ENCODE data around the gene PWWP2B.

Gene PWWP2B

DNA sequence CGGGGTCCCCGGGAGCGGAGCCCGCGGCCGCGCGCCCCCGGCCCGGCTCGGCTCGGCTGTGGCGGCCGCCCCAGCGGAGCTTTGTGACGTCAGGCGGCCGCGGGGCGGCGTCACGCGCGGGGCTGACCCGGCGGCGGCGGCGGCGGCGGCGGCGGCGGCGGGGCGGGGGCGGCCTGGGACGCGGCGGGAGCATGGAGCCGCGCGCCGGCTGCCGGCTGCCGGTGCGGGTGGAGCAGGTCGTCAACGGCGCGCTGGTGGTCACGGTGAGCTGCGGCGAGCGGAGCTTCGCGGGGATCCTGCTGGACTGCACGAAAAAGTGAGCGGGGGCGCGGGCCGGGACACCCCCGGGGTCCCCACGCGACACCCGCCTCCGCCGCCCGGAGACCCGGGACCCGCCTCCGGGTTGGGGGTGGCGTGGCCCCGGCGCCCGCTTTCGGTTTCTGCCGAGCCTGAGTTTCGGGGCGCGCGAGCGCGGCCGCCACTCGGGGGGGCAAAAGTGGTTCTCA is at the start of gene PWWP2B:
Gene PWWP2B (plus strand): TSS at position 165 of the 506 bp plus-strand sequence. CDS start 27 bp downstream, at position 192.
- peak; percentile 61 for DNase-seq (ENCODE audit: low read depth)

DNA sequence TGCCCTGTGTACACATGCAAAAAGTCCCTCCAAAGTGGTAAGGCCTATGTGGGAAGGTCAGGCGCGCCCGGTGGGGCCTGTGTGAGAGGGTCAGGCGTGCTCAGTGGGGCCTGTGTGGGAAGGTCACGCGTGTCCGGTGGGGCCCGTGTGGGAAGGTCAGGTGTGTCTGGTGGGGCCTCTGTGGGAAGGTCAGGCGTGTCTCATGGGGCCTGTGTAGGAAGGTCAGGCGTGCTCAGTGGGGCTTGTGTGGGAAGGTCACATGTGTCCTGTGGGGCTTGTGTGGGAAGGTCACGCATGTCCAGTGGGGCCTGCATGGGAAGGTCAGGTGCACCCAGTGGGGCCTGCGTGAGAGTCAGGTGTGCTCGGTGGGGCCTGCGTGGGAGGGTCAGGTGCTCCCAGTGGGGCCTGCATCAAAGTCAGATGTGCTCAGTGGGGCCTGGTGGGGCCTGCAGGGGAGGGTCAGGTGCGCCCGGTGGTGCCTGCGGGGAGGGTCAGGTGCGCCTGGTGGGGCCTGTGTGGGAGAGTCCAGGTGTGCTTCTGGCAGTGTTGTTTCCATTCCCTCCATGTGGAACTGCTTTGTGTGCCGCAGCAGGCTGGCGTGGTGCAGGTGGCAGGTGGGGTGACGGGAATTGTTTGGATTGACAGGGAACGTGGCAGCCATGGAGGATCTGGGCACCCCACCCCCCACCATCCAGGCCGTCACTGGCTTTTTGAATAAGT is 49.6 kb upstream of the PWWP2B start:
- DNase-seq (ENCODE audit: low read depth): no peak

DNA sequence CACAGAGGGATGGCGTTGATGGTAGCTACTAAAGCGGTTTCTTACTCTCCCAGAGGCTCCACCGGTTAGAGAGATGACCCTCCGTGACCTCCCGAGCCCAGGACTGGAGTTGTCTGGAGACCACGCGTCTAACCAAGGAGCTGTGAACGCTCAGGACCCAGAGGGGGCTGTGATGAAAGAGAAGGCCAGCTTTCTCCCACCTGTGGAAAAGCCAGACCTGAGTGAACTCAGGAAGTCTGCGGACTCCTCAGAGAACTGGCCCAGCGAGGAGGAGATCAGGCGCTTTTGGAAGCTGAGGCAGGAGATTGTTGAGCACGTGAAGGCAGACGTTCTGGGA is 49.1 kb upstream of the PWWP2B start:
- no peak for DNase-seq (ENCODE audit: low read depth)

DNA sequence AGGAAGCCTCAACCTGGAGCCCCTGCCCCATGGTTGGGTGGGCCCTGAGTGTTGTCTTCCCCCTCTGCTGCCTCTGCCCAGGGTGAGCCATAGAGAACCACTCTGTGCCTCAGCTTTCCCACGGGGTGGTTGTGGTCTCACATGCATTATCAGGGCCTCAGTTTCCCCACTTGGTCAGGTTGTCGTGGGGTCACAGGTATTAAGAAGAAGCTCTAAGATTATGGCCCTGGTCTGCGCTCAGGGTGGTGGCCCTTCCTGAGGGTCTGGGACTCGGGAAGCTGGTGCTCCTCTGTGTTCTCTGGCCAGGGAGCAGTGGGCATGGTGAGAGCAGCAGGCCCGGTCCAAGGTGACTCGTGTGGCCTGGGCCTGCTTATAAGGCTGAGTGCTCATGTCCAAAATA is 47.2 kb upstream of the PWWP2B start:
- DNase-seq (ENCODE audit: low read depth): no peak

DNA sequence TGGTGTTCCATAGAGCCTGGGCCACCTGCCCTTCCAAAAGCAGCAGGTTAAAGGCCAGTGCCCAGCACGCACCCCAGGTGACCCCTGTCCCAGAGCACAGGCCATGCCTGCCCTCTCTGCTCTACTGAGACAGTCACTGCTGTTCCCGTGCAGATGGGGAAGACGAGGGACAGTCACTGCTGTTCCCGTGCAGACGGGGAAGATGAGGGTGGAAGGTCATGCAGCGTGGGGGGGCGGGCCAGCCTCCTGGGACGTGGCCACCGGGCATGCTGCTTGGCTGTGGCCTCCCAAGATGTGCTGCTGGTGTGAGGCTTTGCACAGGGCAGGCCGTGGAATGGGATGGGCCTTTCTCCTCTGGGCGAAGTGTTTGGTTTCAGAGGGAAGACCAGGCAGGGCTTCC is 46.6 kb upstream of the PWWP2B start:
- DNase-seq (ENCODE audit: low read depth): no peak

DNA sequence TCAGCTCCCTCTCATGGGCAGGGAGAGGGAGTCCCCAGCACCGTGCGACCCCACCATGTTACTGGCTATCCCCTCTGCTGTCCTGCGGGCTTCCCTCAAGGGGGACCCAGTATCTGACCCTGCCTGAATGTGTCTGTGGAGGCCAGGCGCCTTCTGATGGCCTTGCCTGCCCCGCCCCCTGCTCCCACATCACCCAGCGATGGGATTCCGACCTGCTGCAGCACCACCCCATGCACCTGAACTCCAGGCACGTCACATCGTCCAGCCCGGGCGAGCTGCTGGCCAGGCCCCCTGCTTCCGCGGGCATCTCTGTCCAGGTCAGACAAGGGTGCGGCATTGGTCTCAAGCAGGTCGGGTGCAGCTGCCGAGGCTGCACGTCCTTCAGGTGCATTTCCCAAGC is 46.1 kb upstream of the PWWP2B start:
- DNase-seq (ENCODE audit: low read depth): no peak

DNA sequence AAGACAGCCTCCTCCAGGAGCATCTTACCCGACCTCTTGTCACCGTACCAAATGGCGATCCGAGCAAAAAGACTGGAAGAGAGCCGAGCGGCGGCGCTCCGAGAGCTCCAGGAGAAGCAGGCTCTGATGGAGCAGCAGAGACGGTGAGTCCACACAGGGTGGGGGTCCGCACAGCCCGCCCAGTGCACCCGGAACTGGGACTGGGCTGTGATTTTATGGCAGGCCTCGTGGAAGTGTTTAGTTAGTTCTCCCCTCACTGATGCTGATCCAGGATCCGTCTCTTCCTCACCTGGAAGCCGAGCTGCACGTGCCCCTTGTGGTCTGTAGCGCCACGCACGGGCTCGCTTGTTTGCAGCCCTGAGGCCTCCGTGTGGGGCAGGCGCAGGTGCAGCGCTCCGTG is 45.4 kb upstream of the PWWP2B start:
- no peak for DNase-seq (ENCODE audit: low read depth)

DNA sequence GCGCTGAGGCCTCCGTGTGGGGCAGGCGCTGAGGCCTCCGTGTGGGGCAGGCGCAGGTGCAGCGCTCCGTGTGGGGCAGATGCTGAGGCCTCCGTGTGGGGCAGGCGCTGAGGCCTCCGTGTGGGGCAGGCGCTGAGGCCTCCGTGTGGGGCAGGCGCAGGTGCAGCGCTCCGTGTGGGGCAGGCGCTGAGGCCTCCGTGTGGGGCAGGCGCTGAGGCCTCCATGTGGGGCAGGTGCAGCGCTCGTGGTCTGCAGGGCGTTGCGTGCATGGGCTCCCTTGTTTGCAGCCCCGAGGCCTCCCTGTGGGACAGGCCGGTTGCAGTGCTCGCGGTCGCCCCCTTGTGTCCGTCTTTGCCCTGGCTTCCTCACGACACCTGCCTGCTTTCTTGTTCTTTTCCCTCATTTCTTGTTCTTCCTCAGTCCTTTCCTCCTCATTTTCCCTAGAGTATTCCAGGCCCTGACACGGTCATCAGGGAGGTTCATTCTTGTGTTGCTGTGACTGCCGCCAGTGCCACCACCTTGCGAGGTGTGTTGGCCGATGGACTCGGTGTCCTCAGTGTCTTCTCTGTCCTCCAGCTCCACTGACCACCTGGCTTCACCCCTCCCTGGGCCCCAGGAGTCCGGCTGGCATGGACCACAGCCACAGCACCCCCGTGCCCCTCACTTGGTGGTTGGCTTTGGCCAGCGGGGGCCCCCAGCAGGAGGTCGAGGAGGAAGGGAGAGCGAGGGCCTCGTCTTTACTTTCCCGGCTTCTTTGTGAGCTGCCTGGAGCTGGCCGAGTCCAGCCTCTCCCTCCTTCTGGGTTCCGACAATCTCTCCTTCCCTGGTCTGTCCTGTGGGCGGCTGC is 44.3 kb upstream of the PWWP2B start:
- DNase-seq (ENCODE audit: low read depth): peak; percentile 65

DNA sequence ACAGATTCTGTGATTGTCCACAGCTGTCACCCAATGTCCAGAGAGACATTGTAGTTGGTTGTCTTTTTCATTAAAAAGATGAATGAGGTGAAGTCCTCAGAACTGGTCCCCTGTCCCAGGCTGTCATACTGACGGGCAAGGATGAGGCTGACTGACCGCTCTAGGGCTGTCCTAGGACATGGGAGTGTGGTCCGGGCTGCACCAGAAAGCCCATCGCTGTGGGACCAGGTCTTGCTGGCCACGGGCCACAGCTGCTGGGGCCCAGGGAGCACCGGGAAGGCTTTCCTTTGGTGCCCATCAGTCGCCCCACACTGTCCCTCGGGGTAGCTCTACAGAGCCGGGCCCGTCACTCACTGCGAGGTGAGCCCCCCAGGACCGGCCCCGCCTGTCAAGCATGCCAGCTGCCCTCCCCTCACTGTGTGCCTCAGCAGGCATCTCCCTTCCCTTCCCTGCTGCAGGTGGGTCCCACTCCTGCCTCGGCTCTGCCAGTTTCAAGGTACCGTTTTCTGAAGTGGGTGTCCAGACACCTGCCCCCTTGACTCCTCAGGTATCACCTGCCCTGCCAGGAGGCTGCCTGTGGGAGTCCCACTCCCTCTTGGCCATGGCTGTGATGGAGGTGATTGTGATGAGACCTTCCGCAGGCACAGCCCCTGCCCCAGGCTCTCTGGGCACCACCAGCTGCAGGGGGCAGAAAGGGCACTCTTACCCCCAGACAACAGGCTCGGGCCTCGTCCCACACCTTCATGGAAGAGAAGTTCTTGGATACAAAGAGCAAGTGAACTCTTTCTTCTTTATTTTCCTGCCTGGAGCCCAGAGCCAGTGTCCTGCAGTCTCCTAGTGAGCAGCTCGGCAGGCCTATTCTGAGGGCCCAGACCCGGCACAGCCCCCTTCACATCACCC is 43.3 kb upstream of the PWWP2B start:
- no peak for DNase-seq (ENCODE audit: low read depth)

DNA sequence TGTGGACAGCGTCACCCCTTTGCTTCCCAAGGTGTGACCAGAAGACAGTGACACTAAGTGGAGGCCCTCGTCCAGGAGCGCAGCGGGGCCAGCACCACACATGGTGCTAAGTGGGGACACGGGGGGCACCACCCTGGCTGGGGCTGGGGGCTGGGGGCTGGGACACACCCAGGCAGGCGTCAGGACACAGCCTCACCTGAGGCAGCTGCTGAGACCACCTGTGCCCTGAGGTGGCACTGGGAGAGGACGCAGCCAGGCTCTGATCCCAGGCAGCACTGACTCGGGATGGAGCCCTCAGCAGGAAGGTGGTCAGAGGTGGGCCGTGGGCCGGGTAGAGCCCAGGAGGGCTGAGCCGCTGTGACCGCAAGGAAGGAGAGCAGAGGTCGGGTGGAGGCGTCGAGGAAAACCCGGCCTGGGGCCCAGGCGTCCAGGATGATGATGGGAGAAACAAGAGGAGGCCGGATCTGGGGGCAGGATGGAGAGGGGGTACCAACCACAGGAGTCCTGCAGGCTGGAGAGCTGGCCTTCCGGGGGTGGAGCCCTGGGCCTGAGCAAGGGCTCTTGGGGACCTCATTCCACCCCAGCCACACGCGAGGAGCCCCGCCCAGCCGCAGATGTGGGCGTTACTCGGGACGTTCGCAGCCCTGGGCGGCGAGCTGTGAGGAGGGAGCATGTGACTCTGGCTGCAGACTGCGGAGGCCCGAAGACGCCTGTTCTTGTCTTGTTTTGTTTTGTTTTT is 42.5 kb upstream of the PWWP2B start:
- no peak for DNase-seq (ENCODE audit: low read depth)

DNA sequence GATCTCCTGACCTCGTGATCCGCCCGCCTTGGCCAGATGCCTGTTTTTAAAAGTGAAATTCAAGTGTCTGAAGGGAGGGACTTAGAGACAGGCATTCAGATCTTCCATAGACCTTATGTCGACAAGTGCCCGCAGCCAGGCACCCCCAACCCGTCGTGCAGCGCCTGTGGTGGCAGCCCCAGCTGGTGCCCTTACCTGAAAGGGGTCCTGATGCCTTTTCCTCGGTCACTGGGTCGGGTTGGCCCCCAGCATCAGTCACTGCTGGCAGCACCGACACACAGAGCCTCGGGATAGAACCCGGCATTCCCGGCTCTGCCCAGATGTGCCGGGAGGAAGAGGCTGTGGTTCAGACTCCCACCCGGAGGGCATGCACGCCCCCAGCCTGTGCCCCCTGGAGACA is 41.7 kb upstream of the PWWP2B start:
- DNase-seq (ENCODE audit: low read depth): no peak

DNA sequence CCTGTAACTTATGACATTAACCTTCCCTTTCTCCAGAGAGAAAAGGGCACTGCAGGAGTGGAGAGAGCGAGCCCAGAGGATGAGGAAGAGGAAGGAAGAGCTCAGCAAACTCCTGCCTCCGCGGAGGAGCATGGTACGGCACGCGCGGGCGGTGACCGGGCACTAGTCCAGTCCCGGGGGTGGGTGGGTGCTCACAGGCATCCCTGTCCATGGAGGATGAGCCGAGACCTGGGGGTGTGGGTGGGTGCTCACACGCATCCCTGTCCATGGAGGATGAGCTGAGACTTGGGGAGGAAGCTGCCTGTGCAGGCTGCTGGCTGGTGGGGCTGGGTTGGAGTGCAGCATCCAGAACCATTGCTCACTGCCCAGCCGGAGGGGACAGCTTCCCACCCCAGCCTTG is 41.2 kb upstream of the PWWP2B start:
- DNase-seq (ENCODE audit: low read depth): no peak

DNA sequence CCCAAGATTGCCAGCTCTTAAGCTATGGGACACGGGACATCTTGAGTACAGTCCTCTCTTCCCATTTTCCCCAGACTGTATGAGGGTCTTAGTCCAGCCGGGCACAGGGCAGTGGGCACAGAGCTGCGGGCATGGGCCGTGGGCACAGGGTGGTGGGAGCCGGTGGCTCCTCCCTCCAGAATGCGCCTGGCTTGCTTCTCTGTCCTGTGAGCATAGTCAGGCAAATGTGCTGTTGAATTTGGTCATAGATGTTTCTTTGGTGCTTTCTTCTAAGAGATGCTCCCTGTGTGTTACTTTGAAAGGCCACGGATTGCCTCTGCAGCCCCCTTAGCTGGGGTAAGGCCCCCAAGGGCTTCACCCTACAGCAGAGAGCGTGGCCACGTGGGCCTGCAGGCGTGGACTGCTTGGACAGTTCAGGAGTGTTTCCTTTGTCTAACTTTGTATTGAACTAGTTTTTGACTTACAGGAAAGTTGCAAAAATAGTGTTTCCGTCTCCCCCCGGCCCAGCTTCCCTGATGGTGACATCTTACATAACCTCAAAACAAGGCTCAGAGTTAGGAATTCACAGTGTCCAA is 40.3 kb upstream of the PWWP2B start:
- no peak for DNase-seq (ENCODE audit: low read depth)

DNA sequence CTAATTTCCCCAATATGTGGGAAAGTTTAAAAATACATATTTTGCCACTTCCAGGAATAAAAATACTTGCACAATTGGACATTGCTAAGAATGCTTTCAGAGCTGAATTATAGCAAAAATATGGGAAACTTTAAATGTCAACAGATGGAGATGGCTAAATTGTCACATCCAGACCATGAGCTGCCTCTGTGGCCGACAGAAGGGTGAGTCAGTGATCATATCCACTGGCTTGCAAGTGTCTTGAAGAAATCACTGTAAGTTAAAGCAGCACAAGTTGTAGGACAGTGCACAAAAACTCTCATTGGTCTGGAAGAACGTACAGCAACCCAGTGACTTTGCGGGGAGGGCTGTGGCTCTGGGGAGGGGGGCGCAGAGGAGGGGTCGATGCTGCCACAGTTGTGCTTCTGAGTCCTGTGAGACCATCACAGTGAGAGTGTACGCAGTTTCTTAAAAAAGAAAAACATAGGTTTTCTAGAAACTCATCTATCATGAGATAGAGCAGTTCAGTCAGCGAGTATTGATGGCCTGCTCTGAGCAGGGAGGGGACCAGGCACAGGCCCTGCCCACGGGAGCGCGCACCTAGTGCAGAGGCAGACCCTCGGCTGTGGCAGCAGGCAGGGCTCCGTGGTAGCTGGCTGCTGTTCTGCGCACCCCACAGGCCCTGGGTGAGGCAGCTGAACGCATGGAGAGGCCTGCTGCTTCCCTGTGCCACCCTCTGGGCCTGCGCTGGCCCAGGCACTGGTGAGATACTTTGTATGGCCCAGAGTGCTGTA is 39.5 kb upstream of the PWWP2B start:
- no peak for DNase-seq (ENCODE audit: low read depth)

DNA sequence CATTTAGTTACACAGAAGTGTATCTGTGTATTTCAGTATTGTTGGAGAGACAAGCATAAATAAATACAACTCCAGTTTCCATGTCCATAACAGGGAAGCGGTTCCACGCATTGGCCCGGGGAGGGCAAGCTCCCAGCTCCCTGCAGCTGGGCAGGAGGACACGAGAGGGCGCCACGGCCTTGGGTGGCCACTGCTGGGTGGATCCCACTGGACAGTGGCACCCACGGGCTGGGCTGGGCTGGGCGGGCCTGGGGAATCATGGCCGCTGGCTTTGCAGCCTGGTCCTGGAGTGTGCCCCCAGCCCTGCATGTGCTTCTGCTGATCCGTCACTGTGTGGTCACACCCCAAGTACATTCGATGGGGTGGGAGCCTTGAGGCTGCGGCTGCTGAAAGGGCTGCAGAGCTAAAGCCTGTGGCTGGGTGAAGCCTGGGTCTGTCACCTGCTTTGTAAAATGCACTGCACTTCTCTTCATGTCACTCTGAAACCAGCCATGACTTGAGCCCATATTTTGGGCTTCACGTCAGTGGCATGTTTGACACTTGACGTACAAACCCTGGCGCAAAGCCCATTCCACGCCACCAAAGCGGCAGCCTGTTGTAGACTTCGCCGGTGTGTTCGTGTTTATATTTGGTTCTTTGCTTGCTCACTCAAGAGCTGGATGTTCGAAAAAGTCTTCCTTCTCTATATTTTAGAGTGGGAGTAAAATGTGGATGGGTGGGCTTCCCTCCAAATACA is 37.5 kb upstream of the PWWP2B start:
- no peak for DNase-seq (ENCODE audit: low read depth)

DNA sequence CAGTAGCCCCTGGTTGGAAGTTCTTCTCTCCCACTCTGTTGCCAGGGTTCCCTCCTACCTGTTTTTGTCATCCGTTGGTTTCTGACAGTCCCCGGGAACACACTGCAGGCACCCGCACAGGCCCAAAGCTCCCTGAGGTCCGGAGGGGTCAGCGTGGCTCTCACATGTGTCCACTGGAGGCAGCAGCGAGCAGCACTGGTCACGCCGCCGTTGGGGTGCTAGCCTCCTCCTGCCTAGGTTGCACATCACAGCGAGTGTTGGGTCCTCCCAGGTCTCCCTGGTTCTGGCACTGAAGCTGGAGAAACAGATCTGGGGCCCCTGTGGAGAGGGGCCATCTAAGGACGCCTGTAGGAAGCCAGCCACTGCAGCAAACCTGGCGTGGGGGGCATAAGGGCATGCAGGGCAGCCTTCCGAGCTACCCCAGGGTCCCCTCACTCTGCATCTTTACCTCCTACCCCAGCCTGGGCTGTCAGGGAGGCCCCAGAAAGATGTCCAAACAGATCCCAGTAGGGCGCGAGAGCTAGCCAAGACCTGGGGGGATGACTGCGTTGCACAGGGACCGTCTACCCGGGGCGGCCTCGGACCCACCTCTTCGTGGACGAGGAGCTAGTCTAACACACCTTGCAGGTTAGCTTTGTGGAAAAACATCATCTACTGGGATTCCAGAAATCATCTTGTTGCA is 36.1 kb upstream of the PWWP2B start:
- no peak for DNase-seq (ENCODE audit: low read depth)

DNA sequence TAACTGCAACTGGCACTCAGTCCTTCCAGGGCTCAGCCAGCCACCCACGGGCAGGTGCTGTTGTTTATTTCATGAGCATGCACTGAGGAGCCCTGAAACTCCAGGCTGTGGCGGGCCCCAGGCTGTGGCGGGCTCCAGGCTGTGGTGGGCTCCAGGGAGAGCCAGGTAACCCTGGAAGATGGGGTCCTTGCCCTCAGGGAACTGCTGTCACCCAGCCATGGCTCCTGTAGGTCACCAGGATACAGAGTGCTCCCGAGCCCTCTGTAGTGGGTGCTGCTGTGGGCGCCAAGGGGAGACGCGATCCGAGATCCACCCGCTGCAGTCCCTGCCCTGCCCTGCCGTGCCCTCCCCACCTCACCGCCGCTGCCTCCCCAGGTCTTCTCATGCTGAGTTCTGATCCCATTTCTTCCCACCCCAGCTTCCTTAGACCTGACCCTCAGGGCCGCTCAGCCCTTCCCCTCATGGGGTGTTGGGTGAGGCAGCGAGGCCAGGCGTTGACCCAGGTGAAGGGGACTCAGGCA is 35.4 kb upstream of the PWWP2B start:
- DNase-seq (ENCODE audit: low read depth): no peak

DNA sequence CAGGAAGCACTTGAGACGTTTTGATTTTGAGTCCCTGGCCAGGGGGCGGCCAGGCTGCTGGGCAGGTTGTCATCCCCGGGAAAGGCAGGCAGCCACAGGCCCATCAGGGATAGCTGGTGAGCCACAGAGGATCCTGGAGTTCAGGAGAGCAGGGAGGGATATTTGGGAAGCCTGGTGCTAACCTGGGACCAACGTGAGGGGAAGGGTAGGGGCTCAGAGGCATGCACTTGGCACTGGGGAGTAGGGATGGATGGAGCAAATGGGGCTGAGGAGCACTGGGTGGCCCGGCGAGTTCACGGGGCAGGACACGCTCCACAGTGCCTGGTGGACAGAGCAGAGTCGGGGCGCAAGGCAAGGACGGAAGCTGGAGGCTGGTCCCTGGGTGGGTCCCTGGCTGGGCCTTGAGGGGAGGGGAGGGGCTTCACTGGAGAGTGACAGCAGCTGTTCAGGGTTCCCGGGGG is 34.8 kb upstream of the PWWP2B start:
- DNase-seq (ENCODE audit: low read depth): no peak

DNA sequence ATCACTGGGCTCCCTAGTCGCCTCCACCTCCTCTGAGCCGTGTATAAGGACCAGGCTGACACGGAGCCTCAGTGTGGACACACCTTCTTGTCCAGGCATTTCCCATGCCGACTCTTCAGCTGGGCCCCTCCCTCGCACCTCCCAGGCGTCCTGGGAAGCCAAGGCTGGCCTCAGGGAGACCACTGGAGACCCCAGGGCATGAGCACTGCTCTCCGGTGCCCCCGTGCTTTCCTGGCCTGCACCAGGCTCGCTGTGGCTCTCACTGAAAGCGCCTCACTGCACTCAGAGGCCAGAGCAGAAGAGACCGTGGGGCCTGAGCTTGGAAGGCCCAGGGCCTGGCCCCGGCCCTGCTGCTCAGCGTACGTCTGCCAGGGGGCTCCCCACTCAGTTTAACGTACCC is 33.6 kb upstream of the PWWP2B start:
- no peak for DNase-seq (ENCODE audit: low read depth)
